T1000 (cell line): Measurements from ENCODE around the gene CACNA1G.

ENCODE experiments used
- DNase-seq: peaks from one replicate; lab custom pipeline; 2025; ENCODE audit warnings: mixed read lengths; lab: John Stamatoyannopoulos, UW

Gene CACNA1G

GRCh38 chr17:50632637-50633036 is 72.1 kb downstream of the CACNA1G start:
- DNase-seq = no peak

- DNase-seq = no peak
Observed at GRCh38 chr17:50633683-50634082, 73.2 kb downstream of the CACNA1G start.

DNA sequence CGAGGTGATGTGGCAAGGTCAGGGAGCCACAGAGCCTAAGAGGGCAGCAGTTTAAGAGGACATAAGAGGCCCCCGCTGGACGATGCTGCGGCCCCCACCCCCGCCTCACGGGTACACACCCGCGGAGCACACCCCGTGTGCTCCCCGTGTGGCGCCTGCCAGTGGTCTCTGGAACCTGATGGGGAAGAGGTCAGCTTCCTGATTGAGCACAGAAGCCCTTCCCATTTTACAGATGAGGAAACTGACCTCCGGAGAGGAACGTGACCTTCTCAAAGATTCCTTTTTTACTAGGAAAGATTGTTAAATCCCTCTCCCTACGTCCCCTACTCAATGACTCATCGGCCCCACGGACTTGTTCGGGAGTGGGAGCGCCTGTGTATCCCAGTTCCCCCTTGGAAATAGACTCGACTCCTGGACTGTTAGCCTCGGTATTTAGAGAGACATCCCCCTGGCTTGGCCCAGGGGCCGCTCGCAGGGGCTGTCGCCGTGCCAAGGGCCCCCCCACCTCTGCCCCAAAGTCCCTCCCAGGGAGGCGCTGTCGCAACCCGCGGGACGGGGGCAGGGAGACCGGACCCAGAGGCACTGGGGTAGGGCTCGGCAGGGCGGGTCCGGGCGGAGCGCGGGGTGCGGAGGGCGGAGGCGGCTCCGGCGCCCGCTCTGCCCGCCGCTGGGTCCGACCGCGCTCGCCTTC is 73.9 kb downstream of the CACNA1G start, which contains the start of gene ABCC3:
TSS of gene ABCC3 (plus strand) at position 658 of the 691 bp plus-strand sequence. CDS start 56 bp downstream, outside the sequence.
- DNase-seq = peak; percentile 74

DNA sequence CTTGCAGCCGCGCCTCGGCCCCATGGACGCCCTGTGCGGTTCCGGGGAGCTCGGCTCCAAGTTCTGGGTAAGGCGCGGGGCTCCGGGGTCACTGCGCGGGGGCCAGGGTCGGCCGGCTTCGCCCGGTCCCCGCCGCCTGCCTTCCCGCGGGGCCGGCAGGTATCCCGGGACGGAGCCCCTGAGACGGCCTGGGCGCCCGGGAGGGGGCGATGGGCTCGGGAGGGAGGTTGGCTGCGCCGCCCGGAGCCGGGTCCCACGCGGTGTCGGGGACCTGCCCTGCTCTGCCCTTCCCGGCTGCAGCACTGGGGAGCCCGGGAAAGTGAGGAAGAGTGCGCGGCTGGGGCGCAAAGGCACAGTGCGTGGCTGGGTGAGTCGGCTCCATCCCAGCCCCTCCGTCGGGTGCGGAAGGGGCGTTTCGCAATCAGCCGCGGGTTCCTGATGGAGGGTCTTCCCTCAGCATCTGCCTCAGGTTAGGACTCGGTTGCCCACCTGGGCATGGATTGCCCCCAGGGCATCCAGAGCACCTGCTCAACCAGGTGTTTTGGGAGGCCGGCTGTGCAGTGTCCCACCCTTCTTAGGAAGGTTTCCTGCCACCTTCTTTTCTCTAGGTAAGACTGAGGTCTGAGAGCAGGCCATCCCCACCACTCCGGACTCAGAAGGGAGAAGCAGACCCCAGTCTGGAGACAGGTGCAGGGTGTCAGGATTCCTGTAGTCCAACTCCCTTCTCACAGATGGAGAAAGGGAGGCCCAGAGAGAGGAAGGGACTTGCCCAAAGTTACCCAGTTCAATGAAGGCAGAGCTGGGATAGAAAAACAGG is 74.6 kb downstream of the CACNA1G start:
- no peak for DNase-seq

GRCh38 chr17:50635732-50635981 is 75.1 kb downstream of the CACNA1G start:
- DNase-seq = no peak

DNA sequence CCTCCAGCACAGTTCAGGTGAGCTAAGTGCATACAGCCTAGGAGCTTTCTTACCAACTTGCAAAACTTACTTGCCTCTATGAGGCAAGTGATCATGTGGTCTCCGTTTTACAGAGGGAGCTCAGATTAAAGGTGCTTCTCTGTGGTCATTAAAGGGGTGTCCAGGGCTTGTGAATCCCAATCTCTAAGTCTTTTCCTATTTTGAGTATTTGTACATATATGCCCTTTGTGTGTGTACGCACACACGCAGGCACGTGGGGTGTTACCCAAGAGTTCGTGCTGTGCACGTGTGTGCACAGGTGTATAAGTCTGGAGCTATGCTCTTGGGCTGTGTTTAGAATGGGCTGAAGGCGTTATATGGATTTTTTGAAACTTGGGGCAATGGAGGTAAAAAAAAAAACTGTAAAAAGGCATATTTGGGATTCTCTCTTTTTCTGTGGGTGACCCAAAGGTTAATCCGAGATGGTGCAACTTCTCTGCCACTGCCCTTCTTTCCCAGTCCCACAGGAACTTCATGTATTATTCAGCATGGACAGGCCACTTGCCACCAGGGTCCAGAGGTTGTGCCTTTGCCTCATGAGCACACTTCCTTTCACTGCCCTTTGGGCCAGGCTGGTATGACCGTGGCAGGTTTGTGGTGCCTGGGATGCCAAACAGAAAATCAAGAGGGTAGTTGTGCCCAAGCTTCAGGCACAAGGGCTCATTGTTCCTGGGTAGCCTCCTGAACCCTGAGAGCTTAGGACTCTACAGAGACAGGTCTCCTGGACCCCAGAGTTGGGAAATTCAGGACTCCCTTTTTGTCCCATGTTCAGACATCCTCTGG is 75.7 kb downstream of the CACNA1G start:
- DNase-seq = no peak

DNA sequence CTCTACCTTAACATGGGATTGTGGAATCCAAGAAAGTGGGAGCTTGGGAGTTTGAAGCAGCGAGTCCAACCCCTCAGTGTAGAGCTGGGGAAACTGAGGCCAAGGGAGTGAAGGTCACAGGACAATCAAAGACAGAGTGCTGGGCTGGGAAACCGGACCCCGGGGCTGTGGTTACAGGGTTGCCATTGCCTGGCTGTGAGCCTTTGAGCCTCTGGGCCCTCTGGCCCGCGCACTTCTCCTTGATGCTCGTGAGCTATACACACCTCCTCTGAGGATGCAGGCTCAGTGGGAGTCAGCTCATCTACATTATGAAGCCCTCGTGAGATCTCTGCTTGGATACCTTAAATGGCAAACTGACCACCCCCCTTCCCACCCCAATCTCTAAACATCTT is 76.3 kb downstream of the CACNA1G start:
- no peak for DNase-seq

DNA sequence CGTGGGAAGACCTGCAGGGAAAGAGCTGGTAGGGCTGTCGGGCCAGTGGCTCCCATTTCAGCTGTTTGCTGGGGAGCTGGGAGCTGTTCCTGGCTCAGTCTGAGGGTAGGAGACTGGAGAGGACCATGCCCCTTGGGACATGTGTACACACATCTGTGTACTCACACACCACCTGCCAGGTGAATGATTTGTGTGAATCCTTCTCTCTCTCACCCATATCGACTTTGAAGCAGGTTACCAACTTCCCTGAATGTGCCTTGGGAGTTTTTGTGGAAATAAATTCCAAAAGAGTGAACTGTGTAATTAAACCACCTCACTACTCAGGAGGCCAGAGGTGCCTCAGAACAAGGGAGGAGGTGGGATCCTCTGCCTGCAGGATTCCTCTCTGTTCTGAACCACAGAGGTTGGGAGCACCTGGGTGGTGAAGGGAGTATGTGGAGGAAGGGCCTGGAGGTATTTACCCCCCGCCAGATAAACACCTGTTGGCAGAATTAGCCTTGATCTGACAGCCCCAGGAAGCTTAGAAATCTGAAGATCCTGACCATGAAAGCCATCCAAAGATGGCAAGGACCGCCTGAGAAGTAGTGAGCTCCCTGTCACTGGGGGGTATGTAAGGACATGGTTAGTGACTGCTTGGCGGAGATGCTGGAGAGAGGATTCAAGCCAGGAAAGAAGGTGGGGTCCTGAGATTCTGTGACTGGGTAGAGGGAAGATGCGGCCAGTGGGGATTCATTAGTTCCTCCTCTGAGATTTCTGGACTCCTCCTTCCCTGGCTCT is 77.5 kb downstream of the CACNA1G start:
- DNase-seq = no peak

DNA sequence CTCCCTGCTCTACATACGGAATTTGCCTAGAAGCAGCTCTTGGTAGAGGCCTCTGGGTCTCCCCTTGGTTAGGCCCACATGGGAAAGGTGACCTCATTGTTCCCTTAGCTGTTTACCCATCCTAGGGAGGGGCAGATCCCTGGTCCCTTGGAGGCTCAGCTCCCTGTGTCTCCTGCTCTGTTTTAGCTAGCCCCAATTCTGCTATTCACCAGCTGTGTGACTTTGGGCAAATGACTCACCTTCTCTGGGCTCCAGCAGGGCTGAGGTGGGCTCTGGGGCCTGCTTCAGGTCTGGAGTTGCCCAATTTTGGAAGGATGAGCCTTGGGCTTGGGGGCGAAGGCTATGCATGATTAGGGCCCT is 78.1 kb downstream of the CACNA1G start:
- peak; percentile 91 for DNase-seq

GRCh38 chr17:50638966-50639713 is 78.6 kb downstream of the CACNA1G start:
- DNase-seq = peak; percentile 97

DNA sequence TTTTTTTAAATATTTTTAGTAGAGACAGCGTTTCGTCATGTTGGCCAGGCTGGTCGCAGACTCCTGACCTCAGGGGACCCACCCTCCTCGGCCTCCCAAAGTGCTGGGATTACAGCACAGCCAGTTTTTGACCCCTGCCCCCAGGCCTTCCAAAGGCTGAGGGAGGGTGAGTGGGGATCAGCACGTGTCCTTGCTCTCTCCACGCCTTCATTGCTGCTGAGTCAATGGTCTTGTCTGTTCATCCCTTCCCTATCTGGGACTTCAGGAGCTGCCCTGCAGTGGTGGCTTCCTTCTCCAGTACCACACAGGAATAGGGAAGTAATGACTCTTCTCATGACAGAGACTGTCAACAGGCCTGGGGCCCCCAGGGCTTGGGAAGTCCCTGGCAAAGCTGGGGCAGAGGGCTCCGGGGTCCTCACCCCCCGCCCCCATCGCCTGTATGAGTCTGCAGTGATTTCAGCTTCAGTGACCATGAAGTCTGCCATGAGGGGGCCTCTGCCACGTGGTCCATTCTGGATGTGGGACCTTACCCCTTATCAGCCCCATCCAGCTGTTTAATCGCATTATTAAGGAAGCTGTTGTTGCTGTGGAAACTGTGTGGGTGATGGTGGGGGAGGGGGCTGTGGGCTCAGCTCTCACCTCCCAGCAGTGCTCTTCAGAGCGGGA is 80.3 kb downstream of the CACNA1G start:
- DNase-seq = no peak

GRCh38 chr17:50641357-50641756 is 80.8 kb downstream of the CACNA1G start:
- DNase-seq = no peak

DNA sequence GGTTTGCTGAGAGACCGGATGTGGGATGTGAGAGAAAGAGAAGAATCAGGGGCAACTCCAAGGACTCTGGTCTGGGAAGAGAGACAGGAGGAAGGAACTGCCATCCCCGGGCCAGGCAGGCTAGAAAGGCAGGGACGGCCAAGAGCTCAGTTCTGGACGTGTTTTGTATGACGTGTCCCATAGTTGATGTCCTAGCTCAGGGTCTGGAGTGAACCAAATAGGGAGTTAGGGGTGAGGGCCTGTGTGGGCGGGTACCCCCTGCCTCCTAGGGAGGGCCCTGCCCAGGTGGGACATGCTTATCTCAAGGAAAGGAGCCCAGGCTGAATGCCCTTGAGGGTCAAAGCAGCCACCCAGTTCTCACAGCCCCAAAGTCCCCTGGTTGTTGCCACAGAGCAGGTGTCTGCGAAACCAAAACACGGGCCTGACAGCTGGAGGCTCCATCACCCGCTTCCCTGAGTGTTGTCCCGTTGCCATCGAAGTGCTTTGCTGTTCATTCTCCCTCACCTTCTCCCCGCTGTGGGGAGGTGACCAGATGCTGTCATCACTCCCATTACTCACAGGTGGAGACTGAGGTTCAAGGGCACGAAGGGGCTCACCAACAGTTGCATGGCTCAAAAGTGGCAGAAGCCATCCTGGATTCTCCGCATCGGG is 81.7 kb downstream of the CACNA1G start:
- no peak for DNase-seq

DNA sequence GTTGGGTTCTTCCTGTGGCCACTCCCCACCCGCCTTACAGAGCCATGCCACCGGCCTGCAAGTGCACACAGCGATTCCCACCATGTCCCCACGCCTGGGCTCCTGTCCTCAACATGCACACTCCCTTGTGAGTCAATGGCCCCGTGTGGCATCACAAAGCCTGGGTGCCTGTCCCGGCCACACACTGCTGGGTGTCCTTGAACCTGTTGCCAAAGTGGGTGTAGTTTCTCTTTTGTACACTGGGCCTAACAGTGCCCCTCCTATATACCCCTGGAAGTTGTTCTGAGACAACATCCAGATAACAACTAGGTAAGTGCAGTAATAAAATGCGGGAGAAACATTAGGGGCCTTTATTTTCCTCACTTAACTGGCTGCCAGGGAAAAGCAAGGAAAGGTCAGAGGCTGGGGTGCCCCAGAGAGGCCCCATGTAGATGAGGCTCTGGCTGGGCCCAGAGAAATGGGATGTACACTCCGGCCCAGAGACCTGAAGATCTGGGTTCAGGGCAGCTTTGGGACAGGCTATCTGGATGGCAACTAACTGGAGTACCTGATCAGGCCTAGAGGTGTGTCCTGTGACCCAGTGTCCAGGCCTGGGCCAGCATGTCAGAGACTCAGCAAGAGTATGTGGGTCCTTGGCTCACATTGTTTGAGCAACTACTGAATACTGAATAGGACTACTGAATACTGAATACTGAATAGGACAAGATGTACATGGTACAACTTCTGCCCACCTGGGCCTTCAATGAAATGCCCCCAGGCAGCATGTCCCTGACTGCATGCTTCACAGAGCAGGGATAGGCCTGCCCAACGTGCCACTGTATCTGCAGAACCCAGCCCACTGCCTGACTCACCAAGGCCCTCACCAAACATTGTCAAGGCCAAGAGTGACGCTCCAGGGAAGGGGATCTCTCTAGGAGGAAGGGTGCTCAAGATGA is 82.5 kb downstream of the CACNA1G start:
- DNase-seq = no peak

DNA sequence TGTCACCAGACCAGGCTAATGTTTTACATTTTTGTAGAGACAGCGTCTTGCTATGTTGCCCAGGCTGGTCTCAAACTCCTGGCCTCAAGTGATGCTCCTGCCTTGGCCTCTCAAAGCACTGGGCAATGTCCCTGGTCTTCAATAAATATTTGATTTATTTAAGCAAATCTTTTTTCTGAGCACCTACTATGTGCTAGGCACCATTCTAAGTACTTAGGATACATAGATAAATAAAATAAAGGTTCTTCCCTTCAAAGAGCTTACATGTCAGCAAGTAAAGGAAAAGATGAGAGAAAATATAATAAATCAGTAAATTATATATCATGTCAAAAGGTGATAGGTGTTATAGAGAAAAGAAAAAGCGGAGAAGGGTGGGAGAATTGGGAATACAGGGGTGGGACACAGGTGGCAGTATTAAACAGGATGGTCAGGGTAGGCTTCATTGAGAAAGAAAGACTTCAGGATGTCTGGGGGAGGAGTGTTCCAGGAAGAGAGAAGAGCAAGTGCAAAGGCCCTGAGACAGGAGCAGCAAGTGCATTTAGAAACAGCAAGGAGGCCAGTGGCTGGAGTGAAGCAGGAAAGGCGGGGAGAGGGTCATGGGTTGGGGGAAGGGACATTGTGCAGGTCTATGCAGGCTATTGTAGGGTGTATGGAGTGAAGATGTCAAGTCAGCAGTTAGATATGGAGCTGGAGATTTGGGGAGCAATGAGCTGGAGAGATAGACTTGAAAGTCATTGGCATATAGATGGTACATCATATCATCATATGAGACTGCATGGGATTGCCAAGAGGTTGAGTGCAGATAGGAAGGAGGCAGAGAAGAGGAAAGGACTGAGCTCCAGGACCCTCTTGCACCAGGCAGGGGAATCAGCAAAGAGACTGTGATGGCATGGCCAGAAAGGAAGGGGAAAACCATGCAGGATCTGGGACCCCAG is 85.5 kb downstream of the CACNA1G start:
- DNase-seq = no peak

GRCh38 chr17:50647187-50647586 is 86.7 kb downstream of the CACNA1G start:
- no peak for DNase-seq

DNA sequence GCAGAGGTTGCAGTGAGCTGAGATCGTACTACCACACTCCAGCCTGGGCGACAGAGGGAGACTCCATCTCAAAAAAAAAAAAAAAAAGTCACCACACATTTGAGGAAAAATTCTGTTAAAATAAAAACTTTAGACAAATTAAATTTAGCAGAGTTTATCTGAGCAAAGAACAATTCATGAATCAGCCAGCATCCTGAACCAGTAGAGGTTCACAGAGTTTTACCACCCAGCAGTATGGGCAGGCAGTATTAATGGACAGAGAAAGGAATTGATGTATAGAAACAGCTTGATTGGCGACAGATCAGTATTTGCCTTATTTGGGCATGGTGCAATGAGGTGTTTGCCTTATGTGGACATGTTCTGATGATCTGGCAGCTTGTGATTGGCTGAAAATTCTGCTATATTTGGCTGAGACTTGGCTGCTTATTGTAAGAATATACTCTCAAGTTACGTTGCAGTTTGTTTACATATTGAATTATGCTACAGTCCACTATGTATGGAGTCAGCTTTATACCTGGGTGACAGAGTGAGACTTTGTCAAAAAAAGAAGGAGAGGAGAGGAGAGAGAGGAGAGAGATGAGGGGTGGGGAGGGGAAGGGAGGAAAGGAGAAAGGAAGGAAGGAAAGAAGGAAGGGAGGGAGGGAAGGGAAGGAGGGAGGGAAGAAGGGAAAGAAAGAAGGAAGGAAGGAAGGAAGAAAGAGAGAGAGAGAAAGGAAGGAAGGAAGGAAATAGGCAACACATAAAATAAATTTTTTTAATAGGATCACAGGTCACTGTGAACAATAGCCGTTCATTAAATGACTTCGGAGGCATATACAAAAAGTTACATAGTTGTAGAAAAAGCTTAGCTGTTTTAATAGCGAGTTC is 88.8 kb downstream of the CACNA1G start:
- no peak for DNase-seq
